Measurements from ENCODE around the gene NOX3.

DNA sequence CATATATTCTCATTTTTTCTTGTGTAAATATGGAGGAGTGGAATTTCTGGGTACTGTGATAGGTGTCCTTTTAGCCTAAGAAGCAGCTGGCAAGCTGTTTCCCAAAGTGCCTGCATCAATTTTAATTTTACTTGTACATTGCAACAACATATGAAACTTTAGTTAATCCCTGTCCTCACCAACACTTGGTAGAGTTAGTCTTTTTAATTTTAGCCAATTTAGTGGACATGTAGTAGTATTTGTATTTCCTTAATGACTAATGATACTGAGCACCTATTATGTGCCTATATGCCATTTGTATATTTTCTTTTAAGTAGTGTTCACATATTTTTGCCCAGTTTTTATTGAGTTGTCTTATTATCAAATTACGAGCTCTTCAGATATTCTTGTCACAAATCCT lies 46.8 kb upstream of the NOX3 start:
- TF ChIP-seq, protein P1, sequence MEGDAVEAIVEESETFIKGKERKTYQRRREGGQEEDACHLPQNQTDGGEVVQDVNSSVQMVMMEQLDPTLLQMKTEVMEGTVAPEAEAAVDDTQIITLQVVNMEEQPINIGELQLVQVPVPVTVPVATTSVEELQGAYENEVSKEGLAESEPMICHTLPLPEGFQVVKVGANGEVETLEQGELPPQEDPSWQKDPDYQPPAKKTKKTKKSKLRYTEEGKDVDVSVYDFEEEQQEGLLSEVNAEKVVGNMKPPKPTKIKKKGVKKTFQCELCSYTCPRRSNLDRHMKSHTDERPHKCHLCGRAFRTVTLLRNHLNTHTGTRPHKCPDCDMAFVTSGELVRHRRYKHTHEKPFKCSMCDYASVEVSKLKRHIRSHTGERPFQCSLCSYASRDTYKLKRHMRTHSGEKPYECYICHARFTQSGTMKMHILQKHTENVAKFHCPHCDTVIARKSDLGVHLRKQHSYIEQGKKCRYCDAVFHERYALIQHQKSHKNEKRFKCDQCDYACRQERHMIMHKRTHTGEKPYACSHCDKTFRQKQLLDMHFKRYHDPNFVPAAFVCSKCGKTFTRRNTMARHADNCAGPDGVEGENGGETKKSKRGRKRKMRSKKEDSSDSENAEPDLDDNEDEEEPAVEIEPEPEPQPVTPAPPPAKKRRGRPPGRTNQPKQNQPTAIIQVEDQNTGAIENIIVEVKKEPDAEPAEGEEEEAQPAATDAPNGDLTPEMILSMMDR (IDR thresholded peaks at IDR 0.05) = no peak
- TF ChIP-seq POLR2A (IDR thresholded peaks at IDR 0.05) = no peak
